Activated naive CD4-positive, alpha-beta T cell treated with Interleukin-2 at 50 U/mL for 16 hours (primary cell): Measurements from ENCODE around the gene KCNK4.

Experiments used
- DNase-seq: peaks from one replicate; pipeline ENCODE4 v3.0.0-alpha.2; 2020

Gene KCNK4

DNA sequence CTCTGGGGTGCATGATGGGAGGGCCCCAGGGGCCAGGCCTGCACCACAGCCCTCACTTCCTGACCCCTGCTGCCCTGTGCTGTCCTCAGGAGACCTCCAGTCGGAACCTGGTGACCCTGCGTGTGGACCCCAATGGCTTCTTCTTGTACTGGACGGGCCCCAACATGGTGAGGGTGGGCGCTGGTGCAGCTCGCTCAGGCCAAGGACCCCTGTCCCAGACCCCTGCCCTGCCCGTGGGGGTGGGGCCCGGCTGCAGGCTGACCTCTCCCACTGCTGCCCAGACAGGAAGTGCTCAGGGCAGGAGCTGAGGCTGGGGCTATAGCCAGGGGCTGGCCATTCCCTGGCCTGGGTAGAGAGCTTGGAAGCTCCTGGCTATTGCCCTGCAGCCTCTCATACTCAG, 36.8 kb upstream of the KCNK4 start:
- no peak for DNase-seq

DNA sequence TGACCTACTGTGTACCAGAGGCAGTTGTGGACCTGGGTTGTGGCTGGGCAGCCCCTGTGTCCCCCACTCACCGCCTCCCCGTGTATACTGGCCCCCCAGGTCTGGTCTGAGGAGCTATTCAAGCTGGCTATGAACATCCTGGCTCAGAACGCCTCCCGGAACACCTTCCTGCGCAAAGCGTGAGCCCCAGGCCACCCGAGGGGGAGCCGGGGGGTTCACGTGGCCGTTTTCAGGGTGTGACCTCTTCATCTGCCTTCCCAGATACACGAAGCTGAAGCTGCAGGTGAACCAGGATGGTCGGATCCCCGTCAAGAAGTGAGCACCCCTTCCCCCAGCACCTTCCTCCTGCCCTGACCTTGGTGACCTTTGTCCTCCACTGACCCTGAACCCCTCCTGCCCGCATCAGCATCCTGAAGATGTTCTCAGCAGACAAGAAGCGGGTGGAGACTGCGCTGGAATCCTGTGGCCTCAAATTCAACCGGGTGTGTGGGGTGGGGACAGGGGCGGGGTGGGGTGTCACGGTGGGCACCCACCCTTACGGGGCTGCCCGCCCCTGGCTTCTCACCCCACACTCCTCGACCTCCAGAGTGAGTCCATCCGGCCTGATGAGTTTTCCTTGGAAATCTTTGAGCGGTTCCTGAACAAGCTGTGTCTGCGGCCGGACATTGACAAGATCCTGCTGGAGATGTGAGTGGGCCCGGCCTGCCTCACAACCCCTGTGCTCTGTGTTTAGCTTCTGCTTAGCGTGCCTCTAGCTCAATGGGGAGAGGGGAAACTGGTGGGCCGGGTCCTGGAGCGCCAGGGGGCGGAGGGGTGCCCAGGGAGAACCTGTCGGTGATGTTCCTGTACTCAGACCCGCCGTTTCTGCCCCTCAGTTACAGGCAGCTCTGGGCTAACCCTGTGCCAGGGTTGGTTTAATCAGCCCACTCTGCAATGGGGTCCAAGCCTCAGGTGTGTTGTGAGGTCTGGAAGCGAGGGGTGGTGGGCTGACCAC, 35.7 kb upstream of the KCNK4 start:
- DNase-seq = no peak

DNA sequence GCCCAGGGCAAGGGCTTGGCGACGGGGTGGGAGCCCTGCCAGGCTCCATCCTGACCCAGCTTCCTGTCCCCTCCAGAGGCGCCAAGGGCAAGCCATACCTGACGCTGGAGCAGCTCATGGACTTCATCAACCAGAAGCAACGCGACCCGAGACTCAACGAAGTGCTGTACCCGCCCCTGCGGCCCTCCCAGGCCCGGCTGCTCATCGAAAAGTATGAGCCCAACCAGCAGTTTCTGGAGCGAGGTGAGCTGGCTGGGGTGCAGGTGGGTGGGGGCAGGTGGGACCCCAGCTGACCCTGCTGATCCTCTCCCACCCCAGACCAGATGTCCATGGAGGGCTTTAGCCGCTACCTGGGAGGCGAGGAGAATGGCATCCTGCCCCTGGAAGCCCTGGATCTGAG, 34.8 kb upstream of the KCNK4 start:
- DNase-seq = no peak

DNA sequence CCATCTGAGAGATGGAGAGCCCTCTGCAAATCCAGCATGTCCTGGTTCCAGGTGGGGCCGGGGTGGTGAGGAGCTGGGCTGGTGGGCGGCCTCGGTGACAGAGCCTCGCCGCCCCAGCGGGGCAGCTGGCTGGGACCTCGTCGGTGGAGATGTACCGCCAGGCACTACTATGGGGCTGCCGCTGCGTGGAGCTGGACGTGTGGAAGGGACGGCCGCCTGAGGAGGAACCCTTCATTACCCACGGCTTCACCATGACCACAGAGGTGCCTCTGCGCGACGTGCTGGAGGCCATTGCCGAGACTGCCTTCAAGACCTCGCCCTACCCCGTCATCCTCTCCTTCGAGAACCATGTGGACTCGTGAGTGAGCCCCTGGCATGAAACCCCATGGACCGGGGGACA, 32.7 kb upstream of the KCNK4 start:
- DNase-seq = no peak

DNA sequence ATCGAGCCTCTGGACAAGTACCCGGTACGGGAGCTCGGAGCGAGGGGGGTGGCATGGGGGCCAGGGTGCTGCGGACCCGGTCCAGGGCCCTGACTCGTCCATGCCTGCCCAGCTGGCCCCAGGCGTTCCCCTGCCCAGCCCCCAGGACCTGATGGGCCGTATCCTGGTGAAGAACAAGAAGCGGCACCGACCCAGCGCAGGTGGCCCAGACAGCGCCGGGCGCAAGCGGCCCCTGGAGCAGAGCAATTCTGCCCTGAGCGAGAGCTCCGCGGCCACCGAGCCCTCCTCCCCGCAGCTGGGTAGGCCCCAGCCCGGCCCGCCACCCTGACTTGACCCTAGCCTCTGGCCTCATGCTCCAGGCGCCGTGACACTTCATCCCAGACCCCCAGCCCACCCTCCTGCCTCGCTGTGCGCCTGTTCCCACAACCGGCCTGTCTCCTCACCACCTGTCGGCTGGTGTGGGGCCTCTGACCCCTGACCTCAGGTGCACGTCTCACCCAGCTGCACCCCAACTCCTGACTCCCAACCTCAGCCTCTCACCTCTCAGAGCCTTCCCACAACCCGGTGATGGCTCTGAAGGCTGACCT, 32.1 kb upstream of the KCNK4 start:
- no peak for DNase-seq

DNA sequence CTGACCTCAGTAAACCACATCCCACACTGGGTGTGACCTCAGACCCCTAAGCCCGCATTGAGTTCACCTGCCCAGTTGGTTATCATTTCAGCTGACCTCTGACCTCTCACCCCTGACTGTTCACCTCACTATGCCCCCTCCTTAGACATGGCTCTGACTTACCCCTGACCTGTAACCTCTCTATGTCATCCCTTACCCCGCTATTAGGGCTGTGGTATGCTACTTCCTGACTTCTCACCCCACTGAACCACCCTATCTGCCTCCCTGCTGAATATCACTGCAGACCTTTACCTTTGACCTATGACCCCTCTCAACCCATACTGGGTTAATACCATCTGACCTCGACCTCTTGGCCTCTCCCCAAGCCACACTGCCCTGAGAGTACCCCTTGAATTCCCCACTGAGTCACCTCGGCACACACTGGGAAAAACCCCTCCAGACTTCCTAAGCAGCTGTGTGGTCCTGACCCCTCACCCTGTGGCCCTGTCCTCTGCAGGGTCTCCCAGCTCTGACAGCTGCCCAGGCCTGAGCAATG, 31.5 kb upstream of the KCNK4 start:
- no peak for DNase-seq

DNA sequence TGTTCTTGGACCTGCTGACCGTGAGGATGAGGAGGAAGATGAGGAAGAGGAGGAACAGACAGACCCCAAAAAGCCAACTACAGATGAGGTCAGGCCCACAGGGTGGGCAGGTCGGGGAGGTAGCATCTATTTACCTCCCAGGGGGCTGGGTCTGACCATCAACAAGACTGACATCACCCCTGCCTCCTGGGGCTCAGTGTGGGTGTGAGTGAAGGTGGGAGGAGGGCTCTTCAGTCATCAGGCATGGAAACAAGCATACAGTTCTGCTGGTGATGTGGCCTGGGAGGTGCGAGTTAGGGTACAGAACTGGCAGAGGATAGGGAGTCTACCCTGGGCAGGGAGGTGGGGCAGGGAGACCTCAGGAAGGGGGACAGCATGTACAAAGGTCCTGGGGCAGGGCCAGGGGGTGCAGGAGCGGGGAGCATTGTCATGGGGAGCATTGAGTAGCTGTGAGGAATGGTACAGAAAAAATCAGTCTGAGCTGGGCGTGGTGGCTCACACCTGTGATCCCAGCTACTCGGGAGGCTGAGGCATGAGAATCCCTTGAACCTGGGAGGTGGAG, 30.9 kb upstream of the KCNK4 start:
- no peak for DNase-seq

DNA sequence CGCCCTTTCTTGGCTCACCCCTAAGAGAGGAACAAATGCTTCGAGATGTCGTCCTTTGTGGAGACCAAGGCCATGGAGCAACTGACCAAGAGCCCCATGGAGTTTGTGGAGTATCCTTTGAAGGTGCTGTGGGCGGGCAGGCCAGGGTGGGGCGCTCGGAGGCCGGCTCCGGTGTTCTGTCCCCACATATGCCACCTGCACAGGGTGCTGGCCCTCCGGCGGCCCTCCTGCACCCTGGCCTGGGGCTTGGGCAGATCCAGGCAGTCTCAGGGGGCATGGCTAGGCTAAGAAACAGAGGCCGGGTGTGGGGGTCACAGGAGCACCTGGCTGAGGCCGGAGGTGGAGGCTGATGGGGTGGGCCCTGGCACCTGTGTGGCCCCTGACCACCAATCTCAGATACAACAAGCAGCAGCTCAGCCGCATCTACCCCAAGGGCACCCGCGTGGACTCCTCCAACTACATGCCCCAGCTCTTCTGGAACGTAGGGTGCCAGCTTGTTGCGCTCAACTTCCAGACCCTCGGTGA, 29.5 kb upstream of the KCNK4 start:
- no peak for DNase-seq

DNA sequence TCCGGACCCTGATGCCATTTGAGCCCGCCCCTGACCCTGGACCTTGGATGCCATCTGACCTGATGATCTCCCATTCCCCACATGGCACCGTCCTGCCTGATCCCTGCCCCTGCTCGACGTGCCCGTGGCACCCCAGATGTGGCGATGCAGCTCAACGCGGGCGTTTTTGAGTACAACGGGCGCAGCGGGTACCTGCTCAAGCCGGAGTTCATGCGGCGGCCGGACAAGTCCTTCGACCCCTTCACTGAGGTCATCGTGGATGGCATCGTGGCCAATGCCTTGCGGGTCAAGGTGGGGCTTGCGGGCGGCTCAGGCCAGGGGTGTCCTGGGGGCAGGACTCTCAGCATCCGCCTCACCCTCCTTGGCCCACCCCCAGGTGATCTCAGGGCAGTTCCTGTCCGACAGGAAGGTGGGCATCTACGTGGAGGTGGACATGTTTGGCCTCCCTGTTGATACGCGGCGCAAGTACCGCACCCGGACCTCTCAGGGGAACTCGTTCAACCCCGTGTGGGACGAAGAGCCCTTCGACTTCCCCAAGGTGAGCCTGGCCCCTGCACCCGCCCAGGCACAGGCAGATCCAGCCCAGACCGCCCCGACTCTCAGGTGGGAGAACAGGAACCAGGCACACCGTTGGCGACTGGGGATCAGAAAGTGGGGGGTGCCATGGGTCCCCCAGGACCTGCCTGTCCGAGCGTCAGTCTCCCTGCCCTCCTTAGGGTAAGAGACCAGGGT, 28.7 kb upstream of the KCNK4 start:
- no peak for DNase-seq

DNA sequence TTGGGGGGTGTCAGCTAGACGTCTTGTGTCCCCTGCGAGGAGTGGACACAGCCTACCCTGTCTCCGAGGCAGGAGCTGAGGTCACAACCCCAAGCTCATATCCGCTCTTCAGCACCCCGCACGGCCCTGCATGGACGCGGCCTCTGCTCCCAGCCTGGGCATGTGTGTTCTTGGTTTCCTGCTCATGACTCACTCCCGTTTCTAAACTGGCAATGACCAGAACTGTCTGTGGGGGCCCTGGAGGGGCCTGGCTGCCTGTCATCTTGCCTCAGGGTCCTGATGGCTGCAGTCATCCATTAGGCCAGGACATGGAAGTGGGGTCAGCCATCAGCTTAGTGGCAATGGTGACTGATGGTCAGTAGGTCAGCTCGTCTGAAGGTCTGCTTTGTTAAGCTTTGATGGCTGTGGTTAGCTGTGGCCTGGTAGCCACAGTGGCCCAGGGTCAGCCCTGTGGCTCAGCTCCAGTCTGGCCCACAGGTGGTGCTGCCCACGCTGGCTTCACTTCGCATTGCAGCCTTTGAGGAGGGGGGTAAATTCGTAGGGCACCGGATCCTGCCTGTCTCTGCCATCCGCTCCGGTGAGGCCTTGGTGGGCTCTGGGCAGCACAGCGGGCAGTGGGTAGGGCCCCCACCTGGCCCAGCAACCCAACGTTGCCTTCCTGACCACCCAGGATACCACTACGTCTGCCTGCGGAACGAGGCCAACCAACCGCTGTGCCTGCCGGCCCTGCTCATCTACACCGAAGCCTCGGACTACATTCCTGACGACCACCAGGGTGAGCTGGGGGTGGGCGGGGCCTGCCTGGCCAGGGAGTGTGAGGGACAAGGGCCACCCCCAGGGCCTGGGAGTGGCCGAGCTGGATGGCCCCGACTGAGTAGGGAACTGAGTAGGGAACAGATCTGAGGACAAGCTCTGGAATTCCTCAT, 27.8 kb upstream of the KCNK4 start:
- no peak for DNase-seq

DNA sequence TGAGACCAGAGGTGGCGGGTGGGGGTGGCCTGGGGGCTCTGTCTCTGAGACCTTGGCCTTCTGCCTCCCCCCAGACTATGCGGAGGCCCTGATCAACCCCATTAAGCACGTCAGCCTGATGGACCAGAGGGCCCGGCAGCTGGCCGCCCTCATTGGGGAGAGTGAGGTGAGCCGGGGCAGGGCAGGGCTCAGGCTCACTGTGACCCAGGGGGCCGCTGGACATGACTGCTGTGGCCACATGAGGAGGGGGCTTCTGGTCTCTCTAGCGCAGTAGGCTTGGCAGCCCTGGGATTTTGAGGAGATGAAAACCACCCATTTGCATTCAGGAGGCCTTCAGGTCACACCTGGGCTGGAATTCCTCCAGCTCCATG, 27.2 kb upstream of the KCNK4 start:
- no peak for DNase-seq

DNA sequence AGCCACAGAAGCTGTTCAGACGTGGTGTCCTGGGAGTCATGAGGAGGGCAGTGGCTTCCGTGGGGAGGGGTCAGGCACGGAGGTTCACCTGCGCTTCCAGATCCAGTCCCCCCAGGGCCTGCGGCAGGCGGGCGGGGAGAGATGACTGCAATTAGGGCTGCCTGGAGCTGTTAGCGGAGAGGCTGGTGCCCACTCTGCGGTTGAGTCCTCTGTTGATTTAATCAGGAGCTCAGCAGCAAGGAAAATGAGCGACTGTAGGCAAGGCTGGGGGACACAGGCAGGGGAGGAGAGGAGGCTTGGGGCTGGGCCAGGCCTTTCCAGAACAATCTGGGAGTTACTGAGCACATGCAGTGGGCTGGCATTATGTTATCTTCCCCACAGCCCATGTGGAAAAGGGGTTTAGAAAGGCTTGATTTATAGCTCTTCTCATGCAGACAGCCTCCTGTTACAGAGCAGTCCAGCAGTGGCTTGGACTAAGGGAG, 26.7 kb upstream of the KCNK4 start:
- no peak for DNase-seq

DNA sequence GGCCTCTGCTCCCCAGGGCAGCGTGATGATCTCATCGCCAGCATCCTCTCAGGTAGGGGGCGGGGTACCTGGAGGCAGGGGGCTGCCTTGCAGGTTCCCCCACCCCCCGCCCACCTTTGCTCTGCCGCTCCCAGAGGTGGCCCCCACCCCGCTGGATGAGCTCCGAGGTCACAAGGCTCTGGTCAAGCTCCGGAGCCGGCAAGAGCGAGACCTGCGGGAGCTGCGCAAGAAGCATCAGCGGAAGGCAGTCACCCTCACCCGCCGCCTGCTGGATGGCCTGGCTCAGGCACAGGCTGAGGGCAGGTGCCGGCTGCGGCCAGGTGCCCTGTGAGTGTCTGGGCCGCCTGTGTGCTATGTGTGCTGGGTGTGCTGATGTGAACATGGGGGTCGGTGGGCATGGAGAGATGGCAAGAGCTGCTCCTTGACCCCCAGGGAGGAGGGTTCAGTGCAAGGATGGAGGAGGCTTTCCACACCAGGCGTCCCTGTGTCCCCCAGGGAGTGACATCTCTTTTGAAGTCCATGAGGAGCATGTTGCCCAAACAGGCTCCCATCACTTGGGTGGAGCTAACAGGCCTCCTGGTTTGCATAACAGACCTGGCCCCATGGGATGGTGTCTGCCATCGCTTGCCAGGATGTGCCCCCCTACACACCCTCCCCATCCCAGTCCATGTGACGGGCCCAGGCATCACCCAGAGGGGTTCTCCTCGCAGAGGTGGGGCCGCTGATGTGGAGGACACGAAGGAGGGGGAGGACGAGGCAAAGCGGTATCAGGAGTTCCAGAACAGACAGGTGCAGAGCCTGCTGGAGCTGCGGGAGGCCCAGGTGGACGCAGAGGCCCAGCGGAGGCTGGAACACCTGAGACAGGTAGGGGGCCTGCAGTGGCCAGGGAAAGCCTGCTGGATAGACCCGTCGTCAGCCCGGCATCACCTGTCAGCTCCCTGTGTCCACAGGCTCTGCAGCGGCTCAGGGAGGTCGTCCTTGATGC, 25.6 kb upstream of the KCNK4 start:
- DNase-seq = no peak

DNA sequence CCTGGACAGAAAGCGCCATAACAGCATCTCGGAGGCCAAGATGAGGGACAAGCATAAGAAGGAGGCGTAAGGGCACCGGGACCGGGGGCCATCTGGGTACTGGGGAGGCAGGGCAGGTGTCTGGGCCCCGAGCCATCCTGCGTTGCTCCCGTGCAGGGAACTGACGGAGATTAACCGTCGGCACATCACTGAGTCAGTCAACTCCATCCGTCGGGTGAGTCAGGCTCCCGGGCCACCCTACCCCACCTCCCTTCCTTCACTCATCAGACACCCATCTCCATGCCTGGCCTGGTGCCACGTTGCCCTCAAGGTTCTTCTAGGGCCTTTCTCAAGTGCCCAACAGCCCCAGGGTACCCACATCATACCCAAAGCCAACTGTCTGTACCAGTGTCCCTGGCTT, 24.8 kb upstream of the KCNK4 start:
- no peak for DNase-seq

DNA sequence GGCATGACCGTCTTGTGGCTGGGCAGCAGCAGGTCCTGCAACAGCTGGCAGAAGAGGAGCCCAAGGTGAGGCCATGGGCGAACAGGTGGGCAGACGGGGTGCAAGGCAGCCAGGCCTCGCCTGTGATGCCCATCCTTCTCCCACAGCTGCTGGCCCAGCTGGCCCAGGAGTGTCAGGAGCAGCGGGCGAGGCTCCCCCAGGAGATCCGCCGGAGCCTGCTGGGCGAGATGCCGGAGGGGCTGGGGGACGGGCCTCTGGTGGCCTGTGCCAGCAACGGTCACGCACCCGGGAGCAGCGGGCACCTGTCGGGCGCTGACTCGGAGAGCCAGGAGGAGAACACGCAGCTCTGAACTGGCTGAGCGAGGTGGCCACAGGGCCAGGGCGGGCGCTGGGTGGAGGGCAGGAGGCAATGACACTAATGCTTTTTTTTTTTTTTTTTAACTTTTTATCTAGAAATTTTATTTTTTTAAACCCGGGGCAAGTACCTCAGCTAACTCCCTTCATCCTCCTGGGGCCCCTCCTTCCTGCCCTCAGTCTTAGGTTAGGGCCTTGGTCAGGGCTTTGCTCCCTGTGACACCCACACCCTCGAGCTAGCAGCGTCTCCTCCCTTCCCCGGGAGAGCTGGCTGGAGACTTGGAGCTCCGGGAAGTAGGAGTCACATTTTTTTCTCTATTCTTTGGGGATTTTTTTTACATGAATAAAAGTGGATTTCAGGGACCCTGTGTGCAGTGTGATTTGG, 23.7 kb upstream of the KCNK4 start:
- DNase-seq = no peak

DNA sequence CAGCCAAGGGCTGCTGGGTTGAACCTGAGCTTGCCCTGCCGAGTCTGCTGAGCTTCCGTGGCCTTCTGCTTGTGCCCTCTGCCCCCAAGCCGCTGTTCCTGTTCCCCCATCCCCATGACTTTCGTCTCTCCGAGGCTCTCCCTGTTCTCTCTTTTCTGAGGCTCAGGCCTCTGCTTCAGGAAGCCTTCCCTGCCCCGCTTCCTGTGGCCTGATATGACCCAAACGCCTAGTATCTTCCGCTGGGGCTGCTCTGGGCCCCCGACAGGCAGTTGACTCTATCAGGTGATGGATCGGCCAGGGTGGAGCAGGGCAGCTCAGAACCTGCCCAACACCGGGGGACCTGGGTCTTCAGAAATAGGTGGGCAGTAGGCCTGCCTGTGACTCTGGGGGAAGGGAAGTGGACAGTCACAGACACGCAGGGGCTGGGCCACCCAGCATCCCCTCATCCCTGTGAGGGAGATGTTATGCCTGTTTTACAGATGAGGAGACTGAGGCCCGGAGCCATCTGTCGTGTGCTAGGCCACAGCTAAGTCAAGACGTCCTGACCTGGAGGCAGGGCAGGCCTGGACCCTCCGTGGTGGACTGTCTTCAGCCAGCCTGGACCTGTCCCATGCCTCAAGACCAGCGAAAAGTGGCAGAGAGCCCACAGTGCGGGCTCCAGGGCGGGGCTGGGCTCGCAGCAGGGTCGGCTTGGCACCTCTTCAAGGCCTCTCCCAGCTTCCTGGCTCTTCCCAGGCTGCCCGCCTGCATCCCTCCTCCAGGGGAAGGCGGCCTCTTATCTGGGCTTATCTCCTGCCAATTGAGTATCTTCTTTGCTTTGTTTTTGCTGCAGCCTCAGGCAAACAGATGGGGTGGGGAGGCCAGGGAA, 22.8 kb upstream of the KCNK4 start:
- DNase-seq = no peak

DNA sequence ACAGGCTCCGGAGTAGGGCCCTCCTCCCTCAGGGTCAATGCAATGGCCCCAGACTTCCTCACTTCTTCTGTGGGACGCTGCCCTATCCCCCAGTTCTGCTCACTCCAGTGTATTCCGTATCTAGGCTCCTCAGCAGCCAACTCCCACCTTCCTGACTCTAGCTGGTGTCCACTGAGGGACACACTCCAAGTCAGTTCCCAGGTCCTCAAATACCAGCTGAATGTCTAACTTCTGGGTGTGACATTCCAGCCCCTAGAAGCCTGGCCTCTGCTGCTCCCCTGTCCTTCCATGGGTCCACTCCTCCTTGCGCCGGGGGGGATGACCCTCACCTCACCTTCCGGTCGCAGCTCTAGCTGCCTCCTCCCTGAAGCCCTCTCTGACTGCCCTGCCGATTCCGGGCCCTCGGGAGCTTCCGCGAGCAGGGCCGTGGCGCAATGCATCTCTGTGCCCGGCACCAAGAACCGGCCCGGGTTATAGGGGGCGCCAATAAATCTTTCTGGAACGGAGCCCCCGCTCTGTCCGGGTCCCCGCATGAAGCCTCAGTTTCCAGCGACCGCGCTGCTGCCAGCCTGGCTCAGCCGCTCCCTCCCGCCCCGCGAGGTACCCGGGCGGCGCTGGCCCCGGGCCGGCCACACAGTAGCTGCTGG, 22.1 kb upstream of the KCNK4 start:
- peak; percentile 45 for DNase-seq
